MM.1S (cell line): ENCODE results near the gene TATDN2.

Experiments used
- DNase-seq: peaks from one replicate; pipeline ENCODE4 v3.0.0-alpha.2; 2015
- H2AFZ ChIP-seq: fragments of 300-600 bp; sonication (generic); 2 replicates; pipeline ENCODE4 v1.6.0; 2016; ENCODE audit warnings: antibody characterized with exemption, low read length
- H3F3A ChIP-seq: fragments of 300-600 bp; sonication (generic); 2 replicates; pipeline ENCODE4 v1.6.1; 2016; ENCODE audit warnings: mild to moderate bottlenecking, antibody characterized with exemption, low read length, moderate library complexity, mixed read lengths; ENCODE audit not compliant: insufficient read depth
- H3K27ac ChIP-seq: fragments of 300-600 bp; sonication (generic); 2 replicates; pipeline ENCODE4 v1.5.1; 2016; ENCODE audit warnings: mild to moderate bottlenecking, low read length
- H3K27me3 ChIP-seq: fragments of 300-600 bp; sonication (generic); replicated peaks from 2 replicates; pipeline ENCODE4 v1.6.0; 2016; ENCODE audit warnings: low read length; ENCODE audit not compliant: insufficient read depth
- H3K36me3 ChIP-seq: fragments of 300-600 bp; sonication (generic); replicated peaks from 2 replicates; pipeline ENCODE4 v1.6.1; 2016; ENCODE audit warnings: mild to moderate bottlenecking, low read length, mixed read lengths; ENCODE audit not compliant: insufficient read depth
- H3K4me1 ChIP-seq: fragments of 300-600 bp; sonication (generic); 2 replicates; pipeline ENCODE4 v1.6.1; 2016; ENCODE audit warnings: low read length, mixed read lengths
- H3K4me2 ChIP-seq: fragments of 300-600 bp; sonication (generic); 2 replicates; pipeline ENCODE4 v1.6.0; 2016; ENCODE audit warnings: low read depth, low read length
- H3K4me3 ChIP-seq: fragments of 300-600 bp; sonication (generic); 2 replicates; pipeline ENCODE4 v1.5.1; 2016; ENCODE audit warnings: low read length, mixed read lengths
- H3K79me2 ChIP-seq: fragments of 300-600 bp; sonication (generic); 2 replicates; pipeline ENCODE4 v1.6.1; 2016; ENCODE audit warnings: mixed run types, low read length, mixed read lengths
- H3K9ac ChIP-seq: fragments of 300-600 bp; sonication (generic); 2 replicates; pipeline ENCODE4 v1.6.1; 2016; ENCODE audit warnings: low read length, mixed read lengths
- H3K9me2 ChIP-seq: fragments of 300-600 bp; sonication (generic); replicated peaks from 2 replicates; pipeline ENCODE4 v1.6.1; 2016; ENCODE audit warnings: mild to moderate bottlenecking, low read length, mixed read lengths; ENCODE audit not compliant: insufficient read depth
- H3K9me3 ChIP-seq: fragments of 300-600 bp; sonication (generic); replicated peaks from 2 replicates; pipeline ENCODE4 v1.6.1; 2016; ENCODE audit warnings: mild to moderate bottlenecking, low read length, mixed read lengths; ENCODE audit not compliant: insufficient read depth
- H4K20me1 ChIP-seq: fragments of 300-600 bp; sonication (generic); 2 replicates; pipeline ENCODE4 v1.6.1; 2016; ENCODE audit warnings: mild to moderate bottlenecking, low read length, moderate library complexity, mixed read lengths; ENCODE audit not compliant: insufficient read depth
- CTCF ChIP-seq: fragments of 300-600 bp; sonication (generic); IDR thresholded peaks from 2 replicates; pipeline ENCODE4 v1.5.1; 2016; ENCODE audit warnings: antibody characterized with exemption, low read length, mixed read lengths
- EZH2 ChIP-seq: fragments of 300-600 bp; sonication (generic); optimal IDR thresholded peaks from 2 replicates; pipeline ENCODE3; 2017; ENCODE audit warnings: low read depth, mild to moderate bottlenecking, antibody characterized with exemption, low read length, mixed read lengths
- EZH2phosphoT487 ChIP-seq: fragments of 300-600 bp; sonication (generic); IDR thresholded peaks from 2 replicates; pipeline ENCODE4 v1.6.1; 2018; ENCODE audit warnings: antibody characterized with exemption, low read length

The TATDN2 gene

DNA sequence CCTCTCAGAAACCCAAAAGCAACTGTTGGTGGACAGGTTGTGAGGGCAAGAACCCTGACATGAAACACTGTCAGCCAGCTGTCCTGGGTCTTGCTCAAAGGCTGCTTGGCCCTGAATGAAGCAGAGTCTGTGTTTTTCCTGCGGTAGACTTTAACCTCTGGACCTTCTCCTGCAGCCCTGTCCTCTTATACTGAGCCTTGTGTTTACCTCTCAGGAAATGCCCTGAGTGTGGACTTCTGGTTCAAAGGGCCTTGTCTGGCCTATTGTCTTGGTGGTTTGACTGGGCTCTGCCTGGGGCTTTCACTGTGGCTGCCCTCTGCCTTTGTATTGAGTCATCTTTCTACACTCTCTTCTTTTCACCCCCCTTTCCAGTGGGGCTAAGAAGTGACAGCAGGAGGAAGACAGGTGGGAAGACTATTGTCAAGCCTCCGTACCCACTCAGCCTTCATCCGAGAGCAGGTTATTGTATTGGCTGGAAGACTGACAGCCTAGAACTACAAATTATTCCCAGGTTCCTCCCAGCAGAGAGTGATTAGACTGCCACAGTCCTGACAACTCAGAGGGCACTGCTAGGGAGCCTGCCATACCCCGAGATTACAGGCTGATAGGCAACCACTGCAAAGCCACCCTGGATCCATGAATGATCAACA, 69.2 kb downstream of the TATDN2 start:
- H3K4me1 ChIP-seq = 0 out of 2 replicates have a peak, but pooled peaks cover 8% of the 10 kb centered on the region
- no peaks in the 10 kb centered on the region for H3K9me2 ChIP-seq
- H3K27ac ChIP-seq = no peak overlapping the region
- H3K9me3 ChIP-seq = no peaks in the 10 kb centered on the region
- TF ChIP-seq CTCF = no peak
- TF ChIP-seq EZH2 = no peak
- no peak for TF ChIP-seq EZH2phosphoT487
- no peaks in the 10 kb centered on the region for H3K27me3 ChIP-seq
- H3K4me2 ChIP-seq = no peak overlapping the region
- H4K20me1 ChIP-seq = peaks cover 8% of the 10 kb centered on the region; the same call in 1 of the 2 replicates
- peaks cover 44% of the 10 kb centered on the region for H3K79me2 ChIP-seq
- H3K36me3 ChIP-seq = peaks cover 14% of the 10 kb centered on the region; the same call in 1 of the 2 replicates
- no peak overlapping the region for H3K4me3 ChIP-seq
- no peak overlapping the region for H2AFZ ChIP-seq
- H3K9ac ChIP-seq = no peak overlapping the region
- no peaks in the 10 kb centered on the region for H3F3A ChIP-seq
- DNase-seq = no peak

- Histone ChIP-seq H3K9ac (no peak overlapping the region), H3K9me2 (no peaks in the 10 kb centered on the region), H3K79me2 (peaks cover 44% of the 10 kb centered on the region), H3K36me3 (peaks cover 14% of the 10 kb centered on the region; the same call in 1 of the 2 replicates), H3F3A (no peaks in the 10 kb centered on the region), H2AFZ (no peak overlapping the region), H3K9me3 (no peaks in the 10 kb centered on the region), H3K4me3 (no peak overlapping the region), H4K20me1 (peaks cover 8% of the 10 kb centered on the region; the same call in 1 of the 2 replicates), H3K27ac (no peak overlapping the region), H3K27me3 (no peaks in the 10 kb centered on the region), H3K4me1 (0 out of 2 replicates have a peak, but pooled peaks cover 8% of the 10 kb centered on the region), H3K4me2 (no peak overlapping the region)
- DNase-seq = no peak
- TF ChIP-seq EZH2phosphoT487 (no peak), EZH2 (no peak), CTCF (no peak)
These were observed 69.7 kb downstream of the TATDN2 start for GRCh38 chr3:10317961-10318350.

- Histone ChIP-seq H2AFZ (no peak overlapping the region), H3K27ac (no peak overlapping the region), H3F3A (no peaks in the 10 kb centered on the region), H3K9me3 (no peaks in the 10 kb centered on the region), H4K20me1 (peaks cover 8% of the 10 kb centered on the region; the same call in 1 of the 2 replicates), H3K79me2 (peaks cover 42% of the 10 kb centered on the region), H3K4me3 (0 out of 2 replicates have a peak overlapping the region, but pooled peaks have one; percentile 14), H3K27me3 (peaks cover 4% of the 10 kb centered on the region; the same call in 1 of the 2 replicates), H3K9ac (no peak overlapping the region), H3K4me1 (0 out of 2 replicates have a peak, but pooled peaks cover 8% of the 10 kb centered on the region), H3K9me2 (no peaks in the 10 kb centered on the region), H3K4me2 (peak overlapping the region; percentile 77), H3K36me3 (peaks cover 10% of the 10 kb centered on the region; the same call in 1 of the 2 replicates)
- DNase-seq = no peak
- TF ChIP-seq EZH2 (no peak), EZH2phosphoT487 (no peak), CTCF (no peak)
These were observed 71.0 kb downstream of the TATDN2 start for GRCh38 chr3:10319251-10319650.
